WI38 (cell line): ENCODE data around the gene TCOF1.

Experiments used
- H3K4me3 ChIP-seq: 2 replicates; pipeline ENCODE4 v1.5.1; 2011; ENCODE audit warnings: low read depth, mild to moderate bottlenecking, control low read depth, low read length
- TF ChIP-seq, protein P1 (sequence below): IDR thresholded peaks from 2 replicates; pipeline ENCODE4 v1.5.1; 2012; ENCODE audit warnings: low read depth, mild to moderate bottlenecking, control low read depth, low read length

Gene TCOF1

DNA sequence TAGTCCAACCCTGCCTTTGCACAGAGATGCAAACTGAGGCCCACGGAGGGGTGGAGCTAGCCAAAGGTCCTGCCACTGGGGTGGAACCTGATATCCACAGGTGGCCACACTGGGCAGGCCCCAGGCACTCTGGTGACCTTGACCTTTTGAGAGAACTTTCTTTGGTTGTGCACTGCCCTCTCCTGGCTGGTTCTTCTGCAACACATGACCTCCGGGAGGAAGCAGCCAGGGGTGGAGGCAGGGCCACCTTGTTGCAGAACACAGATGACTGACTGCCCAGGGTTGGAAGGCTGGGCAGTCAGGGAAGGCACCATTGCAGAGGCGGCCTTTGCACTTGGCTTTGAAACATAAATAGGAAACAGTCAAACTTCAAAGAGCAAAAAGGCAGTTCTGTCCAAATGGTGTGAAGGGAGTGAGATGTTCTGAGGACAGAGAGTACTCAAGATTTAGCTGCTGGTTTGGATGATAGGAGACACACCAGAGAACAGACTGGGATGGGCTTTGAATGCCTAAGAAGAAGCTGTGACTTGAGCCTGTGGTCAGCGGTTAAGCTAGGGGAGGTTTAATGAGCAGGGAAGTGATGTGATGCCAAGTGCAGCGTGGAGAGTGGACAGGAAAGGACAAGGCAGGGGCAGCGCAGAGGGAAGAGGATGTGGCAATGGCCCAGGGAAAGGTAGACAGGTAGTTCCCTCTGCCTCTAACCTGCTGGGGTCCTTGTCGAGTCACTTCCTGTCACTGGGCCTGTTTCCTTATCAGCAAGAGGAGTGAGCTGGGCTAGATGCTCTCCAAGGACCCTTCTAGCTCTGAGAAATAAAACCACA lies 6.8 kb upstream of the TCOF1 start:
- TF ChIP-seq, protein P1, sequence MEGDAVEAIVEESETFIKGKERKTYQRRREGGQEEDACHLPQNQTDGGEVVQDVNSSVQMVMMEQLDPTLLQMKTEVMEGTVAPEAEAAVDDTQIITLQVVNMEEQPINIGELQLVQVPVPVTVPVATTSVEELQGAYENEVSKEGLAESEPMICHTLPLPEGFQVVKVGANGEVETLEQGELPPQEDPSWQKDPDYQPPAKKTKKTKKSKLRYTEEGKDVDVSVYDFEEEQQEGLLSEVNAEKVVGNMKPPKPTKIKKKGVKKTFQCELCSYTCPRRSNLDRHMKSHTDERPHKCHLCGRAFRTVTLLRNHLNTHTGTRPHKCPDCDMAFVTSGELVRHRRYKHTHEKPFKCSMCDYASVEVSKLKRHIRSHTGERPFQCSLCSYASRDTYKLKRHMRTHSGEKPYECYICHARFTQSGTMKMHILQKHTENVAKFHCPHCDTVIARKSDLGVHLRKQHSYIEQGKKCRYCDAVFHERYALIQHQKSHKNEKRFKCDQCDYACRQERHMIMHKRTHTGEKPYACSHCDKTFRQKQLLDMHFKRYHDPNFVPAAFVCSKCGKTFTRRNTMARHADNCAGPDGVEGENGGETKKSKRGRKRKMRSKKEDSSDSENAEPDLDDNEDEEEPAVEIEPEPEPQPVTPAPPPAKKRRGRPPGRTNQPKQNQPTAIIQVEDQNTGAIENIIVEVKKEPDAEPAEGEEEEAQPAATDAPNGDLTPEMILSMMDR: peak; percentile 68
- no peak overlapping the region for H3K4me3 ChIP-seq

DNA sequence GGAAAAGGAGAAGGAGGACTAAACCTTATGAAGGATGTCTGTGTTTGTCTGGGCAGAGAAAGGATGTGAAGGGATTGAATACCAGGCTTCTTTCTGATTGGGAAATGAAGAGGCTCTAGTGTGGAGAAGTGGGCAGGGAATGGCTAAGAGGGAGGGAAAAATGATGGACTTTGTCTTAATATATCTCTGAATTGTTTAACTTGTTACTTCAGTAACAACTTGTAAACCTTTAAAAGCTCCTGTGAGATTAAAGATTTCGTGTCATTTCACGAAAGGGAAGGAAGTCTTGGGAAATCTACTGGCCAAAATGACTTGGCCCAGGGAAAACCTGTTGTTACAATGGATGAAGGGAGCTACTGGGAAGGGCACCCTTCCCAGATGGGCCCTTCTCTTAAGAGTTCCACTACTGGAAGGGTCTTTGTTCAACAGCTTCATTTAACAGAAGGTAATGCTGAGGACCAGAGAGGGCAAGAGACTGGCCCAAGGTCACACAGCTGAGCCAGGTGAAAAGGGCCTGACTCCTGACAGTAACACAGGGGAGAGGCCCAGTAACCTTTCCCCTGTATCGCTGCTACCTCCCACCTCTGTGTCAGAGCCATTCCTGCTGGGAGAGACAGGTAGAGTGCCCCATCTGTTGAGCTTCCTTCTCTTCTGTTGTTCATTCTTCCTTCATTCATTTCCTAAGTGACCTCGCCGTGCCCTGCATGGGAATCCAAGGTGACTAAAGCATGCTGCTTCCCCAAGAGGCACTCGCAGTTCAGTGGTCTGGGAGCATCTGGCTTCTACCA lies 5.1 kb upstream of the TCOF1 start:
- TF ChIP-seq, protein P1: no peak
- H3K4me3 ChIP-seq: no peak overlapping the region

DNA sequence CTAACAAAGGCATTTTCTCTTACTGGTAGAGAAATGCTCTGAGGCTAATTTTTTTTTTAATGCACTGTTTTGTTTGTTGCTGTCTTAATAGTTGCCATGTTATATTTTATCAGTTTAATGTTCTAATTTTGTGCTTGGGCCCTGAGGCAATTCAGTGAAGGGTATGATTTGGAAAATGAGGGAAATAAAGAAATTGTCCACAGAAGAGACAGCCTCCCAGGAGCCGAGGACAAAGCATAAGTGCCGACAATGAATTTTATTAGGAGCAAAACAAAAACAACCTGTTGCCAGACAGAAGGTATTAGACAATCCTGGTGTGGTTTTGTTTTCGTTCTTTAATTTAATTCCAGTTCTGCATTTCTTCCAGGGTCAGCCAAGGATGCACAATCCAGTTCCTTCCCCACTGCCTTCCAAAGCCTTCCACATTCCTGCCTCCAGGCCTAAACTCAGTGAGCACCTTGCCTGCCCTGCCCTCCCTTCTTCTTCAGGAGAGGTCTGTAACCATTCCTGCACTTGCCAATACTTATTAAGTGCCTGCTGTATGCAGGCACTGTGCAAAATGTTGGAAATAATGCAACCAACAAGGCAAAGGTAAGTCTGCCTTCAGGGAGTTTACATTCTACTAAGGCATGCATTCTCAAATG lies 4.3 kb upstream of the TCOF1 start:
- TF ChIP-seq, protein P1: no peak
- H3K4me3 ChIP-seq: no peak overlapping the region

DNA sequence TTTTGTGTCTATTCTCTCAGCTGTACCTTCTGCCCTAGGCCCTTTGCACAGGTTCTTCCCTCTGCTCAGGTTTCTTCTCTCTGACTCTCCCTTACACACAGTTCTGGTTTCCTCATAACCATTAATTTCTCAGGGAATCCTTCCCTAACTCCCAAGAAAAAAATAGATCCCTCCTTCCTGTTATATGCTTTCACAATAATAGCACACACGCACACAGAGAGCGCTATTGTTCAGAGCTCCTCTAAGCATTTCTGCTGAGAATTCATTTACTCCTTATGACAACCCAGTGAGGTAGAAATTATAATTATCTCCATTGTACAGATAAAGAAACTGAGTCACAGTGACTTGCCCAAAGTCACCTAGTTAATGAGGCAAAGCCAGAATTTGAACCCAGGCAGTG lies 1.7 kb upstream of the TCOF1 start:
- TF ChIP-seq, protein P1: no peak
- no peak overlapping the region for H3K4me3 ChIP-seq

DNA sequence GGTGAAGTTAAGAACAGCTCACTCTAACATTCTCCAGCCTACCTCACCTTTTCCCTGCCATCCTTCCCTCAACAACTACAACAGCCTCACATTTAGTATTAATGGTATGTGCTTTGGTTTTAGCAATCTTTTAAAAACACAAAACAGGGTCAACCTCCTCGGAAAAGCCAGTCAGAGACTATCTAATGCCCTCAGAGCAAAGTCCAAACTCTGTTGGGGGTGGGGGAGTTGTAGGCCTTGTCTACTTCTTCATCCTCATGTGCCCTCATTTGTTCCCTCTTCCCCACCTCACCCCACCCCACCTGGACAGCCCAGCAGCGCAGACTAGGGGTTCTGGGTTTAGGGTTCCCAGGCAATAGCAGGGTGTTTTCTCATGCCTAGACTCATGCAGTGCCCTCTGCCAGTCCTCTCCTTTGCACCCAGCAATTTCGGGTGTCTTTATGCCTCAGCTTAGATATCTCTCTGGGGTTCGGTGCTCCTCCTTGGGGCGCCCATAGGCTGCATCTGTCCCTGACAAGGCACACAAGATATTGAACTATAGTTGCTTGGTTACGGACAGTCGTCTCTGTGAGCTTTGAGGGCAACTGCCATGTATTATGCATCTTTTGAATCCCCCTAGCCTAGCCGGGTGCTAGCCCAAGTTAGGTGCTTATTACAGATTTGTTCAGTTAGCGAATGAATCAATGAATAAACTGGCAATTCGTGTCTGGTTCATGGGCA lies 762 bp upstream of the TCOF1 start:
- peak overlapping the region; percentile 41 for H3K4me3 ChIP-seq
- TF ChIP-seq, protein P1: no peak

DNA sequence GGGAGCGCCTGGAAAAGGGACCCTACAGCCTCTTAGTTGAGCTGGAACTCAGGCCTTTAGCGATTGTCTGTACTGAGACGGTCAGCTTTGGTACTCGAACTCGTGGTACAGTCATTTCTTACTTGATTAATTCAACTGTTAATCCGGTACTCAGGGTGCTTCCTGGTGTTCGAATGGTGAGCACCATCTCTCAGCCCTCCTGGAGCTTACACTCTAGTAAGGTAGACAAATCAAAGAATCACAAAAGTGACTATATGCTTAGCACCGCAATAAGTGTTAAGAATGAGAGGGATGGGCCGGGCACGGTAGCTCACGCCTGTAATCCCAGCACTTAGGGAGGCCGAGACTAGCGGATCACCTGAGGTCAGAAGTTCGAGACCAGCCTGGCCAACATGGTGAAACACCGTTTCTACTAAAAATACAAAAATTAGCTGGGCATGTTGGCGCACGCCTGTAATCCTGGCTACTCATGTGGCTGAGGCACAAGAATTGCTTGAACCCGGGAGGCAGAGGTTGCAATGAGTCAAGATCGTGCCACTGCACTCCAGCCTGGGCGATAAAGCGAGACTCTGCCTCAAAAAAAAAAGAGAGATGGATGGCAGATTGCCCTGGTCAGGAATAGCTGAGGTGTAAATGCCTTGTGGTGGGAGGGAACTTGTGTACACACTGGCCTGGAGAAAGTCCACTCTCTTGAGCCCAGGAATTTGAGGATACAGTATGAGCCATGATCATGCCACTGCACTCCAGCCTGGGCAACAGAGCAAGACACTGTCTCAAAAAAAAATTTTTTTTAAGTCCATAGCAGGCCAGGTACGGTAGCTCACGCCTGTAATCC lies 981 bp downstream of the TCOF1 start:
- peak overlapping the region; percentile 87 for H3K4me3 ChIP-seq
- TF ChIP-seq, protein P1: no peak
